Measurements from ENCODE around the gene SYNCRIP.
"Not testable (repeated sequence)": the region's sequence is repeated elsewhere in the genome, so short reads cannot be mapped to it uniquely, and the experiment has no call there.

The SYNCRIP gene

DNA sequence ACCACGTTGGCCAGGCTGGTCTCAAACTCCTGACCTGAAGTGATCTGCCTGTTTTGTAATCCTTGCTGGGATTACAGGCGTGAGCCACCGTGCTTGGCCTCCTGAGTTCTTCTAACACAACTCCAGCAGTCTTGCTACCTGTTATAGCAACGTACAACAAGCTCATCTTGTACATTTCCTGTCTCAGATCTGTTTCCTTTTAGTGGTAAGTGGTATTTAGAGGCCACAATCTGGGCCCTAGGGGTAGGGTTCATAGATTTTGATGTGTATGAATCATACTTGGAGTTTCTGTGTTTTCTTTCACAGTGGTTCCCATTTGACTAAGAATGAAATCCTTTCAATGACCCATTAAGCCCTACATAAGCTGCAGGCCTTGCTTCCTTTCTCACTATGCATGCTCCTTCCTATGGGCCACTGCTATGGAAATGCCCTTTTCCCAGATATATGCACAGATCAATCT, 27.1 kb upstream of the SYNCRIP start:
- peak; percentile 14 for DNase-seq

DNA sequence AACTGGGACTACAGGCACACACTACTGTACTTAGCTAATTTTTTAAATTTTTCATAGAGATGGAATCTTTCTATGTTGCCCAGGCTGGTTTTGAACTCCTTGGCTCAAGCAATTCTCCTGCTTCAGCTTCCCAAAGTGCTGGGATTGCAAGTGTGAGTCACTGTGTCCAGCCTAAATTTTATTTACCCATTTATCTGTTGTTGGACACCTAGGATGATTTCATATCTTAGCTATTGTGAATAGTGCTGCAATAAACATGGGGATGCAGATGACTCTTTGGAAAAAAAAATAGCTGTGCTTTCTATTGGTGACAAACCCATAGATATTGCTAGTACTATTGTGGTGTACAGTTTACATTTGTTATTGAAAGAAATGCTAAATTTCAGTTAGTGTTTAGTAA, 19.6 kb upstream of the SYNCRIP start:
- no peak for DNase-seq

DNA sequence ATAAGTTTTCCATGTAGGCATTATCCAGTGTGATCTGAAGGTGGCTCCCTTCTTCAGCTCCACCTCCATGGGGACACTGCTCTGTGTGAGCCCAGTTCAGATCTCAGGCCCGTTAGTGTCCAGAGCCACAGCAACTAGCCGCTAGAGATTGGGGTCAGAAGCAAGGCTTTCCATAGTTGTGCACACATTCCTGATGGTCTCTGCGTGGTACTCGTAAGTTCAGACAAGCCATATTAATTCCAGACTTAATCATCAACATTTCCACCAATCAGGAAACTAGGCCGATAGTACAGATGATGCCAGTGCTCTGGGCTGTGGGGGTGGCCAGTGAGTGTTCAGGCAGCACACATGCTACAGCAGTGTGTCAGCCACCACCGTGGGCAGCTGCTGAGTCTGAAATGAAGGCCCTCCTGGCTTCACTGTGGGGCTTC, 17.5 kb upstream of the SYNCRIP start:
- no peak for DNase-seq

DNA sequence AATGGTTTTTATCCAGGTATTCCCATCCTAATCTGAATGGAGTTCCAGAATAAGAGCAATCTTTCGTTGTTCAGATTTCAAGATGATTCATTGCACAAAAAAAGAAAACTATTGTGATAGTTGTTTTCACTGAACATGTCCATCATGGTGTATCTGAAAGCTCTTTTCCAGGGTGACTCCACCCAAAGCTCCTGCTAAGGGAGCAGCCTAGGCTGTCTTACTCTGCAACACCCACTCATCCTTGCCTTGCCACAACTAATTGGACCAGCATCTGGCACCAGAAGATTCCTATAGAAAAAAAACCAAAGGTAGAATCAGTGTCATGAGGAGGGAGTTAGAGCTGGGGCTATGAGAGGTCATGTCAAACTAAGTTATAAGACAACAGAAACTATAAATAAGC, 7.9 kb upstream of the SYNCRIP start:
- DNase-seq = no peak

DNA sequence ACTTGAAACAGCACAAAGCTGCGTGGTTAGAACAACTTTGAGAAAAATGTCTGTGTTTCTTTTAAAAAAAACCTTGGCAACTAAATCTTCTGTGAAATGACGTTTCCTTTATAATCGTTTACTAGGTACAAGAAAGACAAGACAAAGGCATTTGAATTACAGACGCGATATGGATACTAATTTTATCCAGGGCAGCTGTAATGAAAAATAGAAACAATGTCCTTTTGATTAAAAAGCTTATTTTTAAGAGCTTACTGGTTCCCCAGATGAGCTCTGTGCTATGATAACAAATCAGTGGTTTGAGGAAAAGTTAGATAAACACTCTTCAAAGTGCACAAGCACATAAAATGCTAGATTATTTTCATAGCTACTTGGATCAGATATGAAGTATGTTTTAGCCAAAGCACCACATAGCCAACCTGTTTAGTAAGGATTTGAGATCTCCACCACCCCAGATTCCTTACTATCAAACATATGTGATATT, 1.6 kb upstream of the SYNCRIP start:
- no peak for DNase-seq

DNA sequence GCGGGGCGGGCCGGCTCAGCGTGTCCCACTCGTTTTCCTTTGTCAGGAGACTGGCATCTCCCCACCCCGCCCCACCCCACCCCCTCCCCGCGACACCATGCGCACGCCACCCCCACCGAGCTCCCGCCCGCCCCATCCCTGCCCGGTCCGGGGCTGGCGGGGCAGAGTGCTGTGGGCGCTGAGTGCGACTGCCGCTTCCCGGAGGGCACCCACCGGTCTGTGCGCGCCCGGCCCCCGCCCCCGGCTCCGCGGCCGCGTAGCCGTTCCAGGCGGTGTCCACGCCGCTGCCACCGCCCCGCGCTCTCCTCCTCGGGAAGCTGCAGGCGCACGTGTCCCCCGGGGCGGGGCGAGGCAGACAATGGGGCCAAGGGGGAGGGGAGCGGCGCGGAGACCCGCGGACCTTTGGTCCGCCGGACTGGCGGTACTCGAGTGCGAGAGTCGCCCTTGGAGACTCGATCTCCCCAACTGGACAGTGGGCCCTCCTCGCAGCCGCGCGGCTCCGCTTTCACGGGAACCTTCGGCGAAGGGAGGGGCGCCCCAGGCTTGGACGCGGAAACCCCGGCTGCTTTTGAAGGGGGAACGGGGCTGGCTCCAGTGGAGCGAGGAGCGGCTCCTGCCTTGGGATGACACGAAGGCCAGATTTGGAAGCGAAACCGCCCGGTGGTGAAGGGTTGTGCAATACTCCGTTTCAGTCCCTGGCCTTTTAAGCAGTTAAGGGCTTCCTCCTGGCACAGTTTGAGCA, 1.0 kb upstream of the SYNCRIP start:
- DNase-seq = peak; percentile 73

DNA sequence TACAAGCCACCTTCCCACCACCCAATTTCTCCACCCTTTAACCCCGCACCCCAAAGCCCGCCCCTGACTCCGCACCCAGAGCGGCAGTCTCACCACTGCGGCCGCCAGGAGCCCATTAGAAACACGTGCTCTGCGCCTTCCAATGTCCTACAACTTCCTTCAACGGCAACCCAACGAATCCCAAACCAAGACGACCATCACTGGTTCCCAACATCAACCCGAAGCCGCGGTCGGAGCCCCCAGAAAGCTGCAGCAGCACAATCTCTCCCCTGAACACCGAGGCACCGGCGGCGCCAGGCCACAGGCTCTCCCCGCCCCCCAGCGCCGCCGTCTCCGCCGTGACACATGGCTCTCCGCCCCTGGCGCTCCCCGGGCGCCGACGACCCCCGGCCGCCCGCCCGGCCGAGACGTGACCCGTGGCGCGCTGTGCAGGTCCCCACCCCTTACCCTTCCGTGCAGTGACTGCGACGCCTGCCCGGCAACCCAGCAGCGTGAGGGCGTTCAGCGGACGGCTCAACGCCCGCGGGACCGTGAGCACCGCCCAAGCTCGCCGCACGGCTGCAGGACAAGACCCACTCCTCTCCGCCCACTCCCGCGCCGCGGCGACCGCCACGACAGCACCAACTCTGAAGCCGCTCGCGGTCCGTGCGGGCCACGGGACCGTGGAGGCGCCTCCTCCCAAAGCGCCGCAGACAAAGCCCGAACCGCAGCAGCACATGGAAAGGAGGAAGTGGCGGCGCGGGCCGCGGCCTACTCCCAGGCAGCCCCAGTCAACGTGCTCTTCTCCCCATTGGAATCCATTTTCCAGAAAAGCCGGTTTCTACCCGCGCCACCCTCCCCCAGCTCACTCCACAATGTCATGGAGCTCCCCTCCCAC, 551 bp downstream of the SYNCRIP start:
- peak; percentile 43 for DNase-seq

DNA sequence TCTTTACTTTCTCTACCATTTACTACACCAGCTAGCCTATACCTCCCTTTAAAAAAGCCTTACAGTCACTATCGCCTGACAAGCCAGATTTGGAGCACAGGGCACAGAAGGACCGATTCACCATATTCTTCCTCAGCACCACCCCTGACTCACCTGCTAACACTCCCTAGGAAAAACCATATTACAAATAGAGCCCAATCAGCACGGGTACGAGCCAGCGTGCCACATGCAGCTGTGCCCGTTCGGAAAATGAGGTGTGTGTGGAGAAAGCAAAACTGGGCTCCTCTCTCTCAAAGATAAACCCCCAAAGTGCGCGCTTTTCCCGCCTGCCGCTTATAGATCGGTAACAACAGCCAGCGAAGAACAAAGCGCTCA, 1.2 kb downstream of the SYNCRIP start:
- DNase-seq = no peak

DNA sequence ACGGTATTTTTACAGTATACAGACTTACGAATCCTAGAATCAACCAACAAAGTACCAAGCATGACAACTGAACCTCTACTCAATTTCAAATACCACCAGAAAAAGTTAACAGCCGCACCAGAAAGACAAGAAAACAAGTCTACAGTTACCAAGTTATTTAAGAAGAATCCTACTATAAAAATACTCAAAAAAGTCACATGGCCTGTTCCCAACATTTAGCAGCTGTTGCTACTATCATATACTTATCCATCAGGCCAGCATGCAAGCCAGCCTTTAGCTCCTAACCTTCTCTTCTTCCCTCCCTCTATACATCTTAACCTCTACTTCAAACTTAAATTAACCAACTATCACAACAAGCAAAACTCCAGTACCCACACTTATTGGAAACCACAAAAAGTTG, 1.9 kb downstream of the SYNCRIP start:
- DNase-seq = no peak

DNA sequence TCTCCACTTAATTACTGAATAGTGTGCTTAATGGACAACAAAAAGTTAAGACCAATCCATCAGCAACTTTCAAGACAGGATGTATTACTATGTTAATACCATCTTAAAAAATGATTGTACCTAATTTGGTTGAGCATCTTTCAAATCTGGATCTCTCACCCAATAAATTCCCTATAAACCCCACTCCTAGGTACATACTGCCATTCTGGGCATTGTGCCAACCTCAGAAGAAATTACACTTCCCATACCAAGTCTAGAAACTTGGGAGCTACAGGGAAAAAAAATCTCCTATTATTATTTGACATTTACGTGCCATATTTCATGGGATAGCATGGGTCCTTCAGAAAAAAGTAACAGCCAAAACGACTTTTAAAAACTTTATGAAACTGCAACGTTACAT, 5.1 kb downstream of the SYNCRIP start:
- DNase-seq = no peak

DNA sequence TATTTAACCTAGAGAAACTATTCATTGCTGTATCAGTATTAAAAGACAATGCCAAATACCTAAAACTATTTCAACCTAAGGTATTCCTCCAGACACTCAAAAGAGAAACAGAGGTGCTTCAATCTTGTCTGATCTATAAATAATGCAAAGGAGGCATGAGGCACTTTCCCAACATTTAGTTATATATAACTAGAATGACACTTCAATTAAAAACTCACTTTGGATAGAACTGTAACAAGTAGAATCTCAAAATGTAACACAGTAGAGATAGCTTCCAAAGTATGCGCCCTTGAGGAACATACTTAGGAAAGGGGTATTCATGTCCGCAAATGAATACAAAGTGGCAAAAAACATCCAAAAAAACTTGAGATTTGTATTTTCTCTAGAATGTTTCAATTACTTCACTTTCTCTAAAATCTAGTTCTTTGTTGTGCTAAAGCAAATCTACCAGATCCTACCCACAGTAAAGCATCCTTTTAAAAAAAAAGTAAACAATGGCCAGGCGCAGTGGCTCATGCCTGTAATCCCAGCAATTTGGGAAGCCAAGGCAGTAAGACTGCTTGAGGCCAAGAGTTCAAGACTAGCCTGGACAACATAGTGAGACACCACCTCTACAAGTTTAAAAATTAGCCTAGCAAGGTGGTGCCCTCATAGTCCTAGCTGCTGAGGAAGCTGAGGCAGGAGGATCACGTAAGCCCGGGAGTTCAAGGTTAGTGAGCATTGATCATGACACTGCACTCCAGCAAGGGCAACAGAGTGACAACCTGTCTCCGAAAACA, 10.3 kb downstream of the SYNCRIP start:
- DNase-seq = no peak

DNA sequence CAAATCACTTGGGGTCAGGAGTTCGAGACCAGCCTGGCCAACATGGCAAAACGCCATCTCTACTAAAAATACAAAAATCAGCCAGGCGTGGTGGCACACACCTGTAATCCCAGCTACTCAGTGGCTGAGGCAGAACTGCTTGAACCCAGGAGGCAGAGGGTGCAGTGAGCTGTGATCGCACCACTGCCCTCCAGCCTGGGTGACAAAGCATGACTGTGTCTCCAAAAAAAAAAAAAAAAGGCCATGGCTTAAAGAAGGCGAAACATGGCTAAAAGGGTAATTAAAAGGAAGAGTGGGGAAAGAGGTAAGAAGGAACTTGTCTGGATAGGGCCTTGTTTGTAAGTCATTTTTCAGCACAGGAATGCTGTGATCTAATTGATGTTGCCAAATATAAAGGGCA, 11.6 kb downstream of the SYNCRIP start:
- not testable (repeated sequence) for DNase-seq

DNA sequence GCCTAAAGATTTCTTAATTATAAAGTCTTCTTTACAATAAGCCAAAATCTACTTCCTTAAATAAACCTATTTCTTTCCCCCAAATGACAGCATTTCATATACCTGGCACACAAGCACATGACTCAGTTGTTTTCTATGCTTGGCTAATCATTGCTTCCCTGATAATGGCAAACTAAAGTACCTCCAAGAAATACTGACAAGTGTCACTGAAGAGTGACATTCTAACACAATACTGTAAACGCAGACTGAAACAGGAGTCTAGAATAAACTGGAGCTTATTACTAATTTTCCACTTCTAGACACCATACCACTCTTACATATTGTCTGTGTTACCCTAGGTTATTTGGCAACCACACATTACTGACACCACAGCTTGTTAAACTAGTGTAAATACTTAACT, 14.3 kb downstream of the SYNCRIP start:
- DNase-seq = no peak

DNA sequence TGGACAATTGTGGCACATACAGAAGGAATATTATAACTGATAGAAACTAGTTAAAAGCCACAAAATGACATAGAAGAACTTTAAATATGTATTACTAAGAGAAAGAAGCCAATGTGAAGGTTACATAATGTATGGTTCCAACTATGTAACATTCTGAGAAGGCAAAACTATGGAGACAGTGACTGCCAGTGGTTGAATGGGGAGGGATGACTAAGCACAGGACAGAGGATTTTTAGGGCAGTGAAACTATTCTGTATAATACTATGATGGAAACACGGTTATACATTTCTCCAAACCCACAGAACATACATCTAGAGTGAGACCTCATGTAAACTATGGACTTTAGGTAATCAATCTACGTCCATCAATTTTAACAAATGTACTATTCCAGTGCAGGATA, 22.4 kb downstream of the SYNCRIP start:
- DNase-seq = no peak

DNA sequence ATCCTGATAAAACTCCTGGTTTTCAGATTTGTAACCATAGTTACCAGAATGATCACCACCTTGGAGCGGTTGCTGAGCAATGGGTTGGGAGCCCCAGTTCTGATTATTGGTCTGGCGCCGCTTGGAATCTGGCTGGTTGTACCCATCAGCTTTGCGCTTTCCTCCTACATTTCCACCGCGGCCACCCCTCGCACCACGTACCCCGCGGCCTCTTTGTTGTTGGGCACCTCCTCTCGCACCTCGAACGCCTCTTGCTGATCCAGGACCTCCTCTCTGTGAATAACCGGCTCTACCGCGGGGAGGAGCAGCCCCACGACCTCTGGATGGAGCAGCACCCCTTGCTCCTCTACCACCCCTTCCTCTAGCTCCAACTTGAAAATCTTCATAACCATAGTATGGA, 27.9 kb downstream of the SYNCRIP start:
- no peak for DNase-seq

DNA sequence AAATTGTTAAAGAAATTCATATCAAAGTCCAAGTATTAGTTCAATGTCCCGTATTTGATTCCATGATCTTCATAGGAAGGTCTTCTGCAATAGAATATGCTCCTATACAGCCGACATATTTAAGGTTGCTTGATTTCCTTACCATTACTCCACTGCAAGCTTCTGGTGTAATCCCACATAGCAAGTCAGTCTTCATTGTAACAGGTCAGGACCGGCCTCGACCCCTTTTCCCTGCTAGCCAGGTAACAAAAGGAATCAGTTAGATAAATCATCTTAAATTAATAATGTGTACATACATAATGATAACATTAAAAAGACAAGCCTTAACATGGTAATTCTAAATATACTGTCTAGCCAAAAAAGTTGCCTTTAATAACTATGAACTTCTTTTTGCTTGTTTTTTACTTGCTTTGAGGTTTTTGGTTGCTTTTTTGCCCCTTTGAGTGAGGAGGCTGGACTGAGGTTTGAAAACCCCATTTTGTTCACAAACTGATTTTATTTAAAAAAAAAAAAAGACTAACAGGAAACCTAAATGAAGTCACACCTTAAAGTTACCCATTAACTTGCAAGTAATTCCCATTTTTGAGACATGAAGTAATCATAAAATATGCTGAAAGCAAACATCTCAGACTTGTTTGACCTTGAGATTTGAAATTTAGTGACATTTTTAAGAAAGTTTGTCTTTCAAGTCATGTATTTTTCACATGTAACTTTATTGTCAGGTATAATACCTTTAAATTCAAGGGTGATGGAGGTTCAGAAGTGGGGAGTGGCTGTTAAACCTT, 29.8 kb downstream of the SYNCRIP start:
- no peak for DNase-seq

DNA sequence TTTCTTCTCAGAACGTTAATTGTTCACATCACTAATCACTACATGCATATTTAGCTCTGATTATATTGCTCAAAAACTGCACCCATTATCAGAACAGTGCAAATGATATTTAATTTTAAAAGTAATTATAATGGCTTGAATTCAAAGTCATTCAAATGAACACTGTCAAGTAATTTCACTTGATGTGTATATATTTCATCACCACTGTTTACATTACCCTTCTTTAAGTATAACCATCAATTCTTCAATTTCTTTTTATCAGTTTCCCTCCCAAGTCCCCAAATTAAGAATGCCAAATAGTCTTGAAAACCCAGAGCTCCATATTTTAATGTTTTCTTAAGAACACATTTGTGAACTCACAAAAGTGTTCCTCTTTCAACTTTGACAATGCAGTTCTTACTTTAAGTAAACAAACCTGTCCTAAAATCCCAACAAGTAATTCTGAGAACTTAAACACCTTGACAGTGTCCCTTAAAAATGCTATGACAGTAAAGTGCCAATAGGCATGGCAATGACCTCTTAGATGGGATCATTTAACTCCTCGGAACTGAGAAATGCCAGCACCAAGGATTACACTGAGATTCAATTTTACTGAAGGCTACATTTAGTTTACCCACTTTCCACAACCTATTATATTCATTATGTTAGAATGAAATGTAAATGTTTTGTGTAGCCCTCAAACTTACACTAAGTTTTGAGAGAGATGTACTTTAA, 32.3 kb downstream of the SYNCRIP start:
- no peak for DNase-seq

DNA sequence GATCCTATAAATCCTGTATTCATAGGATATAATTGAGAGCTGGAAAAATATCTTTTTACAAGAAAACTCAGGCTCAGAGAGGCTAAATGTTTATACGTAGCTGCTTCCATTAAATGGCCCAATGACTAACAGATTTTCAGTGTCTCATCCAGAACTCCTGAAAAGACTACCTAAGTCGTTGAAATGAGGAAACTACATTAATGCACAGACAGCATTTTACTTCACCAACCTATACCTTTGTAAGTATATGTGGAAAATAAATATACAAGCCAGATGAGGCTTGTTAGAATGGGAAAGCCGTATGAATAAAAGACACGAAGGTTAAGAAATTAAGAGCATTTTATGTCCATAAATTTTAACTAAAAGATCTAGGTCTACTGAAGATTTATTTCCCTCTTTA, 40.6 kb downstream of the SYNCRIP start:
- no peak for DNase-seq

DNA sequence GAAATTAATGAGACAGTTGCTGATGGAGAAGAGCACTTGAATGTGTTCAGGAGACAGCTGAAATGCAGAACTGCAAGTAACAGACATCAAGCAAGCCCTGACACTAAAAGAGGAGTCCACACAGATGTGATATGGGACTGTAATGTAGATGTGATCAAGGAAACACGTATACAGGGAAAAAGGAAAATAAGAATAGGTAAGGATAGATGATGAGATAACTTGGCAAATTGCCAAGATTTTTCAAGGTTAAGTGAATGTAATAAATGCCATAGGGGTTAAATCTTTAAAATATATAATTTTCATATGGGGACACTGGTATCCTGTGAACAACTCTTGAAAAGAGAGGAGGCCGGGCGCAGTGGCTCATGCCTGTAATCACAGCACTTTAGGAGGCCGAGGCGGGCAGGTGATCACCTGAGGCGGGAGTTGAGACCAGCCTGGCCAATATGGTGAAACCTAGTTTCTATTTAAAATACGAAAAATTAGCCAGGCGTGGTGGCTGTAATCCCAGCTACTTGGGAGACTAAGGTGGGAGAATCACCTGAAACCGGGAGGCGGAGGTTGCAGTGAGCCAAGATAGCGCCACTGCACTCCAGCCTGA, 41.9 kb downstream of the SYNCRIP start:
- no peak for DNase-seq

DNA sequence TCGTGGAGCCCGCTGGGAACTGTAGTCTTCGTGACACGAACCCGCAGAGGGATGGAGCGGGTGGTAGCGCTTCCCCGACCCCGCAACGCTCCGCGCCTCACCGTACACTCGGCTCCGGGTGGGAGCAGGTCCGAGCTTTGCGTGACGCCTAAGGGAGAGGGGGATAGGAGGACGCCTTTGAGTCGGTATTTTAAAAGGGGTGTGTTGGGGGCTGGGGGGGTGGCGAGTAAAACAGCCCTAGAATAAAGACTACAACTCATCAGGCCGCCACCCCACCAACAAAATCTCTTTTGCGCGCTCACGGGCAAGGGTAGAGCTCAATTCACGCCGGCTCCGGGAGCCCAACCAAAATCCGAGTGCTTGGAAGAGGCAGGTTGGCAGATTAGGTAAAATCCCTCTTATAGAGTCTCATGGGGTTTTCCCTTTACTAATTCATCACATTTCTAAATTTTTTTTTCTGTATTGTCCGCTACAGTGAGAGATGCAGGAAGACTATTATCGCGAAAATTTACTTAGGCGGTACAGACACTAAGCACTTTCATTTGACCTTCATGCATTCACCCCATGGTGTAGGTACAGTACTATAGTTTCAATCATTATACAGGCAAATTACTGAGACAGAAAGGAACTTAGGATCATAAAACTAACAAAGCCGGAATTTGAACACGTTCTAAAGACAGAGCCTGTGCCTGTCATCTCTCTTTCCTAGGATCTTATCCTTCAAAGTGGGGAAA, 48.3 kb downstream of the SYNCRIP start:
- DNase-seq = no peak

Measured in CD4-positive, alpha-beta T cell treated with Interferon gamma for 1 hour (primary cell).